GM12872 (cell line): ENCODE results near the gene DNMBP.

ENCODE experiments used
- TF ChIP-seq, protein P1 (sequence below): IDR thresholded peaks from 3 replicates; pipeline ENCODE4 v1.5.1; 2011; ENCODE audit warnings: low read depth, mild to moderate bottlenecking, low read length, moderate library complexity; ENCODE audit not compliant: insufficient read depth

Gene DNMBP

DNA sequence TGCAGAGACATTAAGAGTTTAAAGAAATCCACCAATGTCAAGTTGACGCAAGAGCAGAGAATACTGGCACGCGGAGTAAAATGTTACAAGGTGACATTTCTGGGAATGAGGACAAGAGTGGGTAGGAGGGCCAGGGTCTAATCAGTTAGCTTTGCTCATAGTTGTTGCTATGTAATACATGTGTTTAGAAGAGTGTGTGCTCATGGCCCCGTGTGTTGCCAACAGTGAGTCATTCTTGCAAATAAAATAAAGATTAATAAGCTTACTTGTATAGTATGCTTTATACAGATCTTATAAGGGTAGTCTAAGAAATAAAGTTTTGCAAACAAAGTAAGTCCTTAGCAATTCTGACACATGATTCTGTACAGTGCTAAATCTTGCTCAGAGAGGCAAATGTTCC lies 64.5 kb downstream of the DNMBP start:
- TF ChIP-seq, protein P1, sequence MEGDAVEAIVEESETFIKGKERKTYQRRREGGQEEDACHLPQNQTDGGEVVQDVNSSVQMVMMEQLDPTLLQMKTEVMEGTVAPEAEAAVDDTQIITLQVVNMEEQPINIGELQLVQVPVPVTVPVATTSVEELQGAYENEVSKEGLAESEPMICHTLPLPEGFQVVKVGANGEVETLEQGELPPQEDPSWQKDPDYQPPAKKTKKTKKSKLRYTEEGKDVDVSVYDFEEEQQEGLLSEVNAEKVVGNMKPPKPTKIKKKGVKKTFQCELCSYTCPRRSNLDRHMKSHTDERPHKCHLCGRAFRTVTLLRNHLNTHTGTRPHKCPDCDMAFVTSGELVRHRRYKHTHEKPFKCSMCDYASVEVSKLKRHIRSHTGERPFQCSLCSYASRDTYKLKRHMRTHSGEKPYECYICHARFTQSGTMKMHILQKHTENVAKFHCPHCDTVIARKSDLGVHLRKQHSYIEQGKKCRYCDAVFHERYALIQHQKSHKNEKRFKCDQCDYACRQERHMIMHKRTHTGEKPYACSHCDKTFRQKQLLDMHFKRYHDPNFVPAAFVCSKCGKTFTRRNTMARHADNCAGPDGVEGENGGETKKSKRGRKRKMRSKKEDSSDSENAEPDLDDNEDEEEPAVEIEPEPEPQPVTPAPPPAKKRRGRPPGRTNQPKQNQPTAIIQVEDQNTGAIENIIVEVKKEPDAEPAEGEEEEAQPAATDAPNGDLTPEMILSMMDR, result no peak

DNA sequence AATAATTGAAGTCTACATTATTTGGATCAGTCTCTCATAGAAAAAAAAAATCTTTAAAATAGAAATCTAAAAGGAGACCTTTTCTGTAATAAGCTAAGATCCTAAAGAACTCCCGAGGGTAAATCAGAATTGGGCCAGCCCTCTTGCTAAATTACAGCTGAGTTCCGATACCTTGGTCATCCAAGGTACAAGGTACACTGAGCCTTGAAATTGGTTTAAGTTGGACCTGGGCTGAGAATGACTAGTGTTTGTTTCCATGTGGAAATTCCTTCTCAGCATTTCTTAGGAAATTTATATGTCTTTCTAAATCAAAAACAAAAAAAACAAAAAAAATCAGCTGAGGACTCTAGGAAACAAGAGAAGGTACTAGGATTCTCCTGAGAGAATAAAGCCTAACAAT lies 64.9 kb downstream of the DNMBP start:
- TF ChIP-seq, protein P1, result no peak

DNA sequence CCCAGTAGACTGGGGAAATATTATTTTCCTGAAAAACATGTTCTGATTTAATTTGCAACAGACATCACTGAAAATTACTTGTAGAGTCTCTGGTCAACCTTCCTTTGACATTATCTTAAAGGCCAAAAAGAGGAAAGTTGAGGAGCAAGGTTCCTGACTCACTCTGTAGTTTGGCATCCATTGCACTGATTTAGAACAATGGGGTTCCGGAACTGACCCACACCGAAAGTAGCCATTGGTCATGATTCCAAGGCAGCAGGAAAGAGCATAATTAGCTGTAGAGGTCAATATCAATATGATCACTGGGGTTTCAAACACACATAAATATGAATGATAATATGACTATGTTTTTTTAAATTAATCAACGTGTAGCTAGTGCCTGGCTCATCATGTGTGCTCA lies 65.8 kb downstream of the DNMBP start:
- TF ChIP-seq, protein P1, result no peak

DNA sequence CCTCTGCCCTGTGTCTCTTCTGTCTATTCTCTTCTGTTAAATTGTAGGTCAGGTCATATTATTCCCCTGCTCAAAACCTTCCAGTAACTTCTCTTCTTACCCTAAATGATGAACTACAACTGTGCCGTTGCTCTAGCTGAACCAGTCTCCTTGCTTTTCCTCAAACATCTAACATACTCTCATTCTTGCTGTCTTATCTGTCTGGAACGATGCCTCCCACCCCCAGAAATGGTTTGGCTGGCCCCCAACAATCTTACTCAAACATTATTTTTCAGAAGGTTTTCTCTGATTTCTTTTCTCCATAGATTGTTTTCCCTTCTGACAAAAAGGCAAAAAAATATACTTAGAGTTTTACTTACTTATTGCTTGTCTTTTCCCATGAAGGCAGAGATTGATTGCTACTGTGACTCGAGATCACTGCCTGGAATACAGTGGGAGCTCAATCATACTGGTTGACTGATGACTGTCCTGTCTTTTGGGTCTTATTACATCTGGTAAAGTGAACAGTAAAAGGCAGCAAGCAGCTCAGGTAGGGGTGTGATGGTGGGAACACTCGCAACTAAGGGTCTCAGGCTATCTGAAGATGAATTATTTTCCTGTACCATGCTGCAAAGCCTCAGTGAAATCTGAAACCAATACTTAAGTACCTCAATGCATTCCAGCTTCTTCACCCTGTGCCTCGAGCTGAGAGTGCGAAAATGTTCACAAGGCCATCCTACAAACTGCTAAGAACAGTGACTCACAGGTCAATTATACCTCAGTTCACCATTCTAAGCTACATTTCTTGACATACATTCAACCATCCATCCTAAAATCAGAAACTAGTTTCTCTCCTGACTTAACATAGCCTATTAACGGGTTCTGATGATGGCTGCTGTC lies 67.6 kb downstream of the DNMBP start:
- TF ChIP-seq, protein P1, result no peak

DNA sequence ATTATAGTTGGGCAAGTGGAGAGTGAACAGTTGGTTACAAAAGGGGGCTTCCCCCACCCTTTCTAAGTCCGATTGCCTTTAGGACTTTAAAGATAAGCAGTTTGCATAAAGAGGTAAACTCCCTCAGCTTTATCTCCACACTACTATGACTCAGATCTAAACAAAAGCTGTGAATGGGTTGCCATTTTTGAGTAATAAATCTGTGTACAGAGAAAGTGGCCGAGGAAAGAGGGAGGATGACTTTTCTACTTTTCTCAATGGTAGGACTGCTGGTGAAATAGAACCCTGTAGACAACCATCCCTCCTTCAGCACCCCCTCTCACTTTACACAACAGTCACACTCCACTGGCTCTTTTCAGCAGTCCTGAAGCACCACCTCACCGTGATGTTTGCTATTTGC lies 71.2 kb downstream of the DNMBP start:
- TF ChIP-seq, protein P1, result no peak

DNA sequence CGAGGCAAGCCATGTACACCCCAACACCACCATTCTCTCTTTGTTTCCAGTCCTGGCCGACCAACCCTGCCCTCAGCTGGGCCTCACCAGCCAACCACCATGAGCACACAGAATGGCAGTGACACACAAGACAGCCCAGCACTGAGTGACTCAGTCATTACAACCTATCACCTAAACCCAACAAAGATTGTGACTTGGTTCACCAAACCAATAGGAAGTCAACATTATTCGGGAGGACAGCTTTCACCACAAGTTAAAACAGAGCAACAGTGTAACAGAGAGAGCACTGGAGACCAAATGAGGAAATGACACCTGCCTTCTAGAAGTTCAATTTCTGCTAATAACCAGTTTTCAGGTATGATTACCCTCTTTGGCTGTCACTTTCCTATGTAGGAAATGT lies 72.1 kb downstream of the DNMBP start:
- TF ChIP-seq, protein P1, result no peak

DNA sequence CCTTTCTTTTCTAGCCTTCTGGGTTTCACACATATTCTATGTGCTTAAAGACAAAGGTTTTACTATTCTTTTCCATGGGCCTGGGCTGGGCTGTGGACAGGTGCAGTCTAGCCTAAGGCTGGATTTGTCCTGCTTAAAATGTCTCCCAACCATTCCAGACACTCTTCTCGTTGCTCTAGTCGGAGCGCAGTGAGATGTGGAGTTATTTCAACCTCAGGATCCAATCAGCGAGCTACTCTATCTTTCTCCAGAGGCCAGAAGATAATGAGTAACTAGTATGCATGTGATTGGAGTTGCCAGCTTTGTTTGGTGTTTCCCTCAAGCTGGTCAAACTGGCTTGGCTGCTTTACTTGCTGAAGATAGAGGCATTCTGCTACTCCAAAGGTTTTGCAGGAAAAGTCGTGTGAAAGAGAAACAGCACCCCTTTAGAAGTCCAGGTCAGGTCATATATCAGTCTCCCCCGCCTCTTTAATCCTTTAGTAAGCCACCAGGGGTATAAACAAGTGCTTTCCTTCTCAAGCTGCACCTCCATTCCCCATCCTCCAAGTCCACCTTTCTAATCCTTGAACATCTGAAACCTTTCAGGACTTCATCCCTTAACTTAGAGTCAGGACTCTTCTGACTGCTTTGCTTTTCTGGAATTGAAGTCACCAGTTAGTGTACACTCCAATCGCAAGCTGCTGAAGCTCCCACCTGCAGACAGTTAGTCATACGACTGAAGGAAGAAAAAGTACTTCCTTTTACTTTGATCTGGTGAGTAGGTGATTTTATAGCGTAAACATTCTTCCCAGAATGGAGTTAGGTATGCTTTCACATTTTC lies 78.8 kb downstream of the DNMBP start:
- TF ChIP-seq, protein P1, result no peak
